Measurements from ENCODE around the gene CDKN2B. TPM values are rescaled to one million over a fixed set of nuclear protein-coding genes. Genes with fewer than 3 reads are reported as not detected.
"Not testable (repeated sequence)": the region's sequence is repeated elsewhere in the genome, so short reads cannot be mapped to it uniquely, and the experiment has no call there.

The CDKN2B gene
- total RNA-seq, 4 donors from 2014 or later = 36.8 to 430 (median 265) TPM

DNA sequence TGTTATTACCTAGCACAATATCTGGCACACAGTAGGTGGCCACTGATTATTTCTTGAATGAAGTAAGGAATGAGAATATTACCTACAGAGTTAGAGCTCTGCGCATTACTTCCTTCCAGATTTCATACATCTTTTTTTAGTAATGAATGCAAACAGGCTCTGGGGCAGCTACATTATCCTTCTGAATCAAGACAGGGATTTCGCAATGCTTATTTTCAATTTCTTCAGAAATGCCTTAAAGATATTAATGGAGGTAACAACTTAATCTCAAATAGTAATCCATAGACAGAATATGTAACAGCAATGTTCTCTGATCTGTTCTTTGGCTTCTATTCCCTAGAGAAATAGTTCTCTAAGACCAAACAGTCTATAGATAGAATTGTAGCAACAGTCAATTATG is 47.5 kb downstream of the CDKN2B start:
- H3K9me3 ChIP-seq = peaks cover 0 to 4% of the 10 kb centered on the region in 2 donors
- intact Hi-C loops (cut with DNase I; ENCODE audit: low total_unique reads) = no loop called here
- no peak for DNase-seq
- no peaks in the 10 kb centered on the region for H3K36me3 ChIP-seq
- in situ Hi-C loops (cut with MboI; ENCODE audit: low pct_ligation_motif_present in 1 of 4, low pct_unique_long_range_greater_than_20kb in 1 of 4, low sequenced_read_pairs in 3 of 4) = no loop called here
- WGBS, 2 donors (ENCODE audit: low coverage in 1 of 2) = 83 to 95% methylated on average over 2 of the region's 2 CpGs
- peaks cover 7 to 12% (median 10%) of the 10 kb centered on the region in 4 donors for H3K4me1 ChIP-seq
- peaks cover 66% of the 10 kb centered on the region for H3K27me3 ChIP-seq
- TF ChIP-seq POLR2AphosphoS5 (IDR thresholded peaks at IDR 0.05) = no peak
- TF ChIP-seq, protein P1, sequence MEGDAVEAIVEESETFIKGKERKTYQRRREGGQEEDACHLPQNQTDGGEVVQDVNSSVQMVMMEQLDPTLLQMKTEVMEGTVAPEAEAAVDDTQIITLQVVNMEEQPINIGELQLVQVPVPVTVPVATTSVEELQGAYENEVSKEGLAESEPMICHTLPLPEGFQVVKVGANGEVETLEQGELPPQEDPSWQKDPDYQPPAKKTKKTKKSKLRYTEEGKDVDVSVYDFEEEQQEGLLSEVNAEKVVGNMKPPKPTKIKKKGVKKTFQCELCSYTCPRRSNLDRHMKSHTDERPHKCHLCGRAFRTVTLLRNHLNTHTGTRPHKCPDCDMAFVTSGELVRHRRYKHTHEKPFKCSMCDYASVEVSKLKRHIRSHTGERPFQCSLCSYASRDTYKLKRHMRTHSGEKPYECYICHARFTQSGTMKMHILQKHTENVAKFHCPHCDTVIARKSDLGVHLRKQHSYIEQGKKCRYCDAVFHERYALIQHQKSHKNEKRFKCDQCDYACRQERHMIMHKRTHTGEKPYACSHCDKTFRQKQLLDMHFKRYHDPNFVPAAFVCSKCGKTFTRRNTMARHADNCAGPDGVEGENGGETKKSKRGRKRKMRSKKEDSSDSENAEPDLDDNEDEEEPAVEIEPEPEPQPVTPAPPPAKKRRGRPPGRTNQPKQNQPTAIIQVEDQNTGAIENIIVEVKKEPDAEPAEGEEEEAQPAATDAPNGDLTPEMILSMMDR (IDR thresholded peaks at IDR 0.05) = no peak
- no peak overlapping the region for H3K27ac ChIP-seq
- H3K4me3 ChIP-seq = no peak overlapping the region

DNA sequence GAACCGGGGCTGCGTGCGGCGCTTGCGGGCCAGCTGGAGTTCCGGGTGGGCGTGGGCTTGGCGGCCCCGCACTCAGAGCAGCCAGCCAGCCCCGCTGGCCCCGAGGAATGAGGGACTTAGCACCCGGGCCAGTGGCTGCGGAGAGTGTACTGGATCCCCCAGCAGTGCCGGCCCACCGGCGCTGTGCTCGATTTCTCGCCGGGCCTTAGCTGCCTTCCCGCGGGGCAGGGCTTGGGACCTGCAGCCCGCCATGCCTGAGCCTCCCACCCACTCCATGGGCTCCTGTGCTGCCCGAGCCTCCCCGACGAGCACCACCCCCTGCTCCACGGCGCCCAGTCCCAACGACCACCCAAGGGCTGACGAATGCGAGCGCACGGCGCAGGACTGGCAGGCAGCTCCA is 49.8 kb downstream of the CDKN2B start:
- intact Hi-C loops (cut with DNase I; ENCODE audit: low total_unique reads); DNase-seq; H3K4me3 ChIP-seq; H3K27ac ChIP-seq; H3K4me1 ChIP-seq; H3K9me3 ChIP-seq; H3K36me3 ChIP-seq; in situ Hi-C loops (cut with MboI; ENCODE audit: low pct_ligation_motif_present in 1 of 4, low pct_unique_long_range_greater_than_20kb in 1 of 4, low sequenced_read_pairs in 3 of 4): not testable (repeated sequence)
- H3K27me3 ChIP-seq = peaks cover 55% of the 10 kb centered on the region
- WGBS, 2 donors (ENCODE audit: low coverage in 1 of 2) = 93% methylated on average over 27 of the region's 33 CpGs; no CpG with 5 or more reads in 1 of the 2 donors

DNA sequence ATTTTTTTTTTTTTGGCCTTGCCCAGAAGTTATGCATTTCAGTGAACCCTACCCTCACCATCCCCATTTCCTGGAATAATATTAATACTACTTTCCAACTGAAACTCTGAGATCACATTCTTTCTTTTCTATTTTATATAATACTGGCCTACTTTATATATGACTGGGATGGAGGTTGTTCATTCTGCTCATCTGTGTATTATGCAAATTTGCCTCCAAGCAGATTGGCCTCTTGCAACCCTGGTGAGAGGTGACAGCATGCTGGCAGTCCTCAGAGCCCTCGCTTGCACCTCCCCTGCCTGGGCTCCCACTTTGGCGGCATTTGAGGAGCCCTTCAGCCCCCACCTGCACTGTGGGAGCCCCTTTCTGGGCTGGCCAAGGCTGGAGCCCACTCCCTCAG is 50.3 kb downstream of the CDKN2B start:
- Histone ChIP-seq H3K9me3 (peaks cover 0 to 4% of the 10 kb centered on the region in 2 donors), H3K4me1 (no peaks in the 10 kb centered on the region), H3K36me3 (no peaks in the 10 kb centered on the region), H3K27me3 (peaks cover 51% of the 10 kb centered on the region), H3K4me3 (no peak overlapping the region), H3K27ac (no peak overlapping the region)
- DNase-seq = no peak
- TF ChIP-seq, protein P1 (IDR thresholded peaks at IDR 0.05) = no peak
- TF ChIP-seq EP300 (IDR thresholded peaks at IDR 0.05; ENCODE audit: low read depth) (no peak), POLR2AphosphoS5 (IDR thresholded peaks at IDR 0.05) (no peak), POLR2A (IDR thresholded peaks at IDR 0.05) (no peak)
- intact Hi-C loops (cut with DNase I; ENCODE audit: low total_unique reads) = no loop called here
- 85% methylated on average over 2 of the region's 2 CpGs; no CpG with 5 or more reads in 1 of the 2 donors for WGBS, 2 donors (ENCODE audit: low coverage in 1 of 2)
- in situ Hi-C loops (cut with MboI; ENCODE audit: low pct_ligation_motif_present in 1 of 4, low pct_unique_long_range_greater_than_20kb in 1 of 4, low sequenced_read_pairs in 3 of 4) = no loop called here

Small RNA genes lying within 50 kb of the gene (small RNA-seq; reads per million reads assigned to genes)
- 0 reads per million in 4 donors for gene RF02045

Other genes with a start within 250 kb of the CDKN2B start
- 10 to 100 TPM in 3 of 4 donors, 1 to 10 TPM in 1; 4.5 to 15.1 (median 13.6) TPM for gene MTAP, start 206.7 kb downstream of the CDKN2B start, total RNA-seq
- 1 to 10 TPM in 2 of 4 donors, not detected in 2; 2.2 to 8.6 TPM for gene CDKN2A, start 14.9 kb downstream of the CDKN2B start, total RNA-seq
- gene CDKN2B-AS1, start 14.5 kb downstream of the CDKN2B start, total RNA-seq = 100 to 1,000 TPM in 1 of 4 donors, 10 to 100 TPM in 2, under 1 TPM in 1; 1.00 to 152 (median 46.0) TPM

Data from transverse colon (tissue), 4 donors.